ENCODE measurements around the gene S100A1. TPM values are rescaled to one million over a fixed set of nuclear protein-coding genes. Genes with fewer than 3 reads are reported as not detected.
A peak's percentile ranks its signal among the peaks of the same experiment; 100 is the strongest.

Gene S100A1
- total and polyA plus RNA-seq, 2 of the 13 experiments (the other 11 are each of a cell fraction or from before 2014, with no cell fraction given), result 120 to 251 TPM

- TF ChIP-seq NFE2 (CRISPR knock-in tag; IDR thresholded peaks at IDR 0.05) (no peak), ZIK1 (CRISPR knock-in tag; IDR thresholded peaks at IDR 0.05; ENCODE audit: borderline replicate concordance, low read depth) (no peak), SMAD3 (CRISPR knock-in tag; IDR thresholded peaks at IDR 0.05) (peak; percentile 46; the same call in 1 of the 2 replicates), TFDP2 (CRISPR knock-in tag; IDR thresholded peaks at IDR 0.05) (peak; percentile 69), ZNF564 (CRISPR knock-in tag; IDR thresholded peaks at IDR 0.05) (0 out of 2 replicates have a peak, but pooled peaks have one; percentile 57), NCOA1 (CRISPR knock-in tag; IDR thresholded peaks at IDR 0.05) (0 out of 2 replicates have a peak, but pooled peaks have one; percentile 41), SCMH1 (CRISPR knock-in tag; IDR thresholded peaks at IDR 0.05; ENCODE audit: borderline replicate concordance) (no peak), NR2F6 (IDR thresholded peaks at IDR 0.05) (0 out of 2 replicates have a peak, but pooled peaks have one; percentile 38), NR2F6 (CRISPR knock-in tag; IDR thresholded peaks at IDR 0.05) (peak; percentile 6; the same call in 1 of the 2 replicates), ZBED4 (CRISPR knock-in tag; IDR thresholded peaks at IDR 0.05; ENCODE audit: borderline replicate concordance) (peak; percentile 80; the same call in 1 of the 2 replicates), ZNF558 (CRISPR knock-in tag; IDR thresholded peaks at IDR 0.05; ENCODE audit: borderline replicate concordance) (0 out of 2 replicates have a peak, but pooled peaks have one; percentile 64), TBP (CRISPR knock-in tag; IDR thresholded peaks at IDR 0.05) (0 out of 2 replicates have a peak, but pooled peaks have one; percentile 75), KDM2A (CRISPR knock-in tag; IDR thresholded peaks at IDR 0.05; ENCODE audit: borderline replicate concordance, low read depth) (peak; percentile 48), GFI1 (CRISPR knock-in tag; IDR thresholded peaks at IDR 0.05; ENCODE audit: borderline replicate concordance) (0 out of 2 replicates have a peak, but pooled peaks have one; percentile 20), STAT6 (CRISPR knock-in tag; IDR thresholded peaks at IDR 0.05; ENCODE audit: borderline replicate concordance) (peak; percentile 71; the same call in 1 of the 2 replicates), MTF1 (CRISPR knock-in tag; IDR thresholded peaks at IDR 0.05) (no peak), ZNF710 (CRISPR knock-in tag; IDR thresholded peaks at IDR 0.05; ENCODE audit: borderline replicate concordance) (peak; percentile 53; the same call in 1 of the 2 replicates), ZBTB21 (CRISPR knock-in tag; IDR thresholded peaks at IDR 0.05) (peak; percentile 47; the same call in 1 of the 2 replicates), ZNF547 (CRISPR knock-in tag; IDR thresholded peaks at IDR 0.05) (peak; percentile 86)
These were observed 42.8 kb downstream of the S100A1 start, which contains the start of gene ILF2 (continued) for GRCh38 chr1:153670859-153671627.
